HG02970 (cell line): ENCODE data around the gene ADAMTS17.
"Not testable (repeated sequence)": the region's sequence is repeated elsewhere in the genome, so short reads cannot be mapped to it uniquely, and the experiment has no call there.

ENCODE experiments used
- ATAC-seq: cut with Tn5 transposase; IDR thresholded peaks from one replicate; pipeline ENCODE4 v1.9.1; 2021; ENCODE audit warnings: mild to moderate bottlenecking, moderate library complexity, moderate number of reproducible peaks; ENCODE audit not compliant: unreplicated experiment, low FRiP score

The ADAMTS17 gene

DNA sequence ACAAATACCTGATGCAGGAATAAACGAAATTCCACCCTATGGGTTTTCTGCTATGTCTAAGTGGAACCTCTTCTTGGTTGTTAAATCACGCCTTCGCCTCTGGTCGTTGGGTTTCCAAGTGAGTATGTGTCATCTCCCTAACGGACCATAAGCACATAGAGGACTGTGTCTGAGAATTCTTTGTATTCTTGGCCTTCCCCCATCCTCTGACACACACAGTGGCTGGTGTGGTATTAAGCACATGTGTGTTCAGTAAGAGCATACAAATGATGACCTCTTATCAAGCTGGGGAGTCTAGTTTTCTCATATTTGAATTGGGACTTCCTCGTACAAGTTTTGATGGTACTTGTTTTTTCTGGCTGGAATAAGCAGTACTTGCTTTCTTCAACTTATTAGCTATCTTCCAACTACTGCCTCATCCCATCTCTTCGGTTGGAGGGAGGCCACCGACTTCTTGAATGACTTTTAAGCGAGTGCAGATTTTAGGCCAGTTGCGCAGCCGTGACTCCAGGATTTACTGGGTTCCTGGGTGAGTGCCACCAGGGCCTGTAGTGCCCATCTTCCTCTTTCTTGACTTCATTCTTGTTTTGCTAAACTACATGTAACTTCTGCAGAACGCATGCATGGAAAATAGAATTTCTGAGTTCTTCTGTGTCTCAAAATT lies 240.2 kb downstream of the ADAMTS17 start:
- ATAC-seq = no peak

GRCh38 chr15:100100926-100101325 lies 240.8 kb downstream of the ADAMTS17 start:
- no peak for ATAC-seq

DNA sequence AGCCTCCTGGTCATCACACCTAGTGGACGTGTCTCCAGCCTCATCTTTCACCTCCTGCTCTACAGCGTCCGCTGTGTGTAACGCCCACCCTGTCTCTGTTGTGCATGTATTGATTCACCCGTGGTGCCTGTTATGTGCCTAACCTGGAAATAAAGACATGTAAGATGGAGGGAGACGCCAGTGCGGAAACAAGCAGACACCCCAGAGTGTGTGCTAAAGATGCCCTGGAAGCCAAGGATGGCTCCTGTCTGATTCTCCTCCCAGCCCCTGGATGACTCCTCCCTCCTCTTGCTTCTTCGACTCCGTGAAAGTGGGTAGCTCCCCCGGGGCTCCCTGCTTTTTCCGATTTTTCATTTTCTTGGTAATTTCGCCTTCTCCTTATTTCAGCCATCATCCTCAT lies 241.8 kb downstream of the ADAMTS17 start:
- no peak for ATAC-seq

DNA sequence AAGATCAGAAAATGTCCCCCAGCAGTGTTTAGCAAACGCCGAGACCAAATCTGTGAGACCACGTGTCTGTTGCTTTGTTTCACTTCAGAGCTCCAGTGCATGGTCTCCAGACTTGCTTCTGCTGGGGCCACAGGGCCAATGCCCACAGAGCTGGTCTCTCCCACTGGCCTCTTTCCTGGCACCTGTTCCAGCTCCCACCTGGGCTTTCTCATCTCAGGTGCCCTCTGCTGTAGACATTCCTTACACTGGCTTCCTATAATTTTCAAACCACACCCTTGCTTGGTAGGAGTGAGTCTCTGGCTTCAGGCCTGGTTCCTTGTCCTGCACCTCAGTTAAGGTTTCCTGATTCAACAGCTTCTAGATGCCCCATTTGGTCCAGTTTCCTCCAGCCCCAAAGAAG lies 243.1 kb downstream of the ADAMTS17 start:
- ATAC-seq = no peak

DNA sequence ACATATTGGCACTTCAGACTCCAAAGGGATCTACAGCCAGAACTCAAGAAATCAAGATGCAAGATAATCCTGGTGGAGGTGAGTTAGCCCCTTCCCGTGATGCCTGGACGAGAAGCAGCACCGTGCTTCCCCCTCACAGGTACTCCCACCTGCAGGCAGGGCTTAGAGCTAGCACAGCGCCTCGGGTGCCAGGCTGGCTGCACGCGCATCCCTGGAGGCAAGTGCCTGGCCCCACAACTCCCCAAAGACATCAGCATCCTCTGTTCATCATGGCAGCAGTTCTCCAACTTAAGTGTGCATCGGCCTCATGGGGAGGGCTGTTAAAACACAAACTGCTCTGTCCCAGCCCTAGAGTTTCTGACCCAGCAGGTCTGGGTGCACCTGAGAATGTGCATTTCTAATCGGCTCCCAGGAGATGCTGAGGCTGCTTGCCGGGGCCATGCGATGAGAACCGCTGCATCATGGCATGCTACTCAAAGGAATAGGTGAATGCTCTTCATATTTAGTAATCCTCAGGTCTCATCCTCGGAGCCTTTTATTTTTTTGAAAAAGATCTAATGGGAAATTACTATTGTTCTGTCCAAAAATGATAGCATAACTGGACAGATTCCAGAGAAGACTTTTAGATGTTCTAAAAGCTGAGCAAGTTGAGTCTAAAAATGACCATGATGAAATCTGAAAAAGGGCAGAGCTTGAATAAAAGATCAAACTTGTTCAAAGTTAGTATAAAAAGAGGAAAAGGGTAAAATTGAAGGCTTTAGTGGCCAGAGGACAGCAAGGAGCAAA lies 244.2 kb downstream of the ADAMTS17 start:
- no peak for ATAC-seq

GRCh38 chr15:100096700-100097099 lies 245.1 kb downstream of the ADAMTS17 start:
- ATAC-seq = no peak

- ATAC-seq = no peak
Observed at GRCh38 chr15:100096248-100096600, 245.6 kb downstream of the ADAMTS17 start.

DNA sequence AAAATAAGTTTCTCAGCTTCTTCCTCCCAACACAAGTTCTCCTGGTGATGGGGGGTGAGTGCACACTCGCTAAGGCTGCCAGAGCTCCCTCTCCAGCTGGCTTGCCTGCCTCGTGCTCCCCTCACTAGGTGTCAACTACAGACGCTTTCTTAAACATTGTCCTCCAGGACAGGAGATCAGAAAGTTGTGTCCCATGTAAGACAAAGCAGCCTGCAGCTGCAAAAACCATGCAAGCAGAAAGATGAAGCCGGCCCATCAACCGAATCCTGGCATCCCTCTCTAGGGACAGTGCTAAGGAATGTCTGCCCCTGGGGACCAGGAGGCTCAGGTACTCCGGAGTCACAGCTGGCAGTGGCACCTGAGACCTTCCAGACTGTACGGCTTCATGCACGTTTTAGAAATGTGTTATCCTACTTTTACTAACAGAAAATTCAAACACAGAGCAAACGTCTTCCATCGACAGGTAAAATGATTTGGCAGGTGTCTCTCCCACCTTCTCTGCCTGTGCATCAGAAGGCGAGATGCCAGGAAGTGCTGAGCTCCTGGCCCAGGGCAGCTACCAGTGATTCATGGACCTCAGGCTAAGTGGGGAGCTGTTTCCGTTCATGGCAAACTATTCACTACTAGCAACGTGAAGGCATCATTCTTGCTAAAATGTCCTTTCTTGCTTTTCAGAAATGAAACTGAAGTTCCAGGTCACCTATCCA lies 246.1 kb downstream of the ADAMTS17 start:
- no peak for ATAC-seq

DNA sequence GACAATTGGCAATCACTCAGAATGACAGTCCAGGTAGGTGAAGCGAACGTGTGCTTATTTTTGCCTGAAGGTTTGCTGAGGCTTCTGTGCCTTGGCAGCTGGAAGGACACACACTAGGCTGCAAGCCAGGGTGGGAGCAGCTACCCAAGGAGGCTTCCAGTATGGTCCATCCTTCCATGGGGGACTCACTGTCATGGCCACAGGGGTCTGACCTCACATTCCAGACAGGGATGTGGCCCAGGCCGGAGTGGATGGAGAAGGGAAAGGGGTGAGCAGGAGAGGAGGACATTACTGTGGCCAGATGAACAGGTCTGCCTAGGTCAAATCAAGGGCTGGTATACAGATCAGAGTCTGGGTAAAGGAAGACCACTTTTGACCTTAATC lies 247.7 kb downstream of the ADAMTS17 start:
- ATAC-seq = no peak

- no peak for ATAC-seq
Observed at GRCh38 chr15:100093211-100094126, 248.3 kb downstream of the ADAMTS17 start.

DNA sequence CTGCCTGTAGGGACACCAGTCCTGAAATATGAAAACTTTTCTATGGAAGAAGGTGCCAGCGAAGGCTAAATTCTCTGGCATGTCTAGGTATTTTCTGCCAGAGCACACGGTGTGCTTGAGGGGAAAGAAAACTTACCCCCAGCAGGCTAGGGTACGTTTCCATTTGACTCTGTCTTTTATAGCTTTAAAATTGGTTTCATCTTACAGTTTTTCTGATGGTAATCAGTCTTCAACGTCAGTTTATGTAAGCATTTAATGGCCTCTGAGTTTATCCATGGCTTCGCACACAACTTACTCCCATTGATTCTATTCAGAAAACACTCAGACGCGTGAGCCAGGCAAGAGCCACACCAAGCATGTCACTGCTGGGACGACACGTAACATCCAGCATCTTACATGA lies 249.7 kb downstream of the ADAMTS17 start:
- no peak for ATAC-seq

DNA sequence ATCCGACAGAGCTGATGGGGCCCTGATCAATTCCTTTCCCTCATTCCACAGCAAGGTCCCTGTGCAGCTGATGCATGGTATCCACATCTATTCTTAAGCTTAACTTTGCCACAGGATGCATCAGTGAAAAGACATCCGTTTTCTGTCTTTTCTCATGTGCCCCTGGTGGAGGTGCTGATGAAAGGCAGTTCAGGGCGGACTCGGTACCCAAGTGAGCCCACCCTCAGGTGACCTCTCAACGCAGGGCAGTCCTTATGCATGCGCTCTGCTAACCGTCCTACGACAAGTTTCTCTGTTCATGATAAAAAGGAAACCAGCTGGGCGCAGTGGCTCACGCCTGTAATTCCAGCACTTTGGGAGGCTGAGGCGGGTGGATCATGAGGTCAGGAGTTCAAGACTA lies 251.4 kb downstream of the ADAMTS17 start:
- no peak for ATAC-seq

DNA sequence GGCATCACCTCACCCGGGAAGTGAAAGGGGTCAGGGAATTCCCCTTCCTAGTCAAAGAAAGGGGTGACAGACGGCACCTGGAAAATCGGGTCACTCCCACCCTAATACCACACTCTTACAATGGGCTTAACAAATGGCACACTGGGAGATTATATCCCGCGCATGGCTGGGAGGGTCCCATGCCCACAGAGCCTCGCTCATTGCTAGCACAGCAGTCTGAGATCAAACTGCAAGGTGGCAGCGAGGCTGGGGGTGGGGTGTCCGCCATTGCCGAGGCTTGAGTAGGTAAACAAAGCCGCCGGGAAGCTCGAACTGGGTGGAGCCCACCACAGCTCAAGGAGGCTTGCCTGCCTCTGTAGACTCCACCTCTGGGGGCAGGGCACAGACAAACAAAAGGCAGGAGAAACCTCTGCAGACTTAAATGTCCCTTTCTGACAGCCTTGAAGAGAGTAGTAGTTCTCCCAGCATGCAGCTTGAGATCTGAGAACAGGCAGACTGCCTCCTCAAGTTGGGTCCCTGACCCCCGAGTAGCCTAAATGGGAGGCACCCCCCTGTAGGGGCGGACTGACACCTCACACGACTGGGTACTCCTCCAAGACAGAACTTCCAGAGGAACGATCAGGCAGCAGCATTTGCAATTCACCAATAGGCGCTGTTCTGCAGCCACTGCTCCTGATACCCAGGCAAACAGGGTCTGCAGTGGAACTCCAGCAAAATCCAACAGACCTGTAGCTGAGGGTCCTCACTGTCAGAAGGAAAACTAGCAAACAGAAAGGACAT lies 257.5 kb downstream of the ADAMTS17 start:
- not testable (repeated sequence) for ATAC-seq

- ATAC-seq = no peak
Observed at GRCh38 chr15:100083572-100083971, 258.2 kb downstream of the ADAMTS17 start.

DNA sequence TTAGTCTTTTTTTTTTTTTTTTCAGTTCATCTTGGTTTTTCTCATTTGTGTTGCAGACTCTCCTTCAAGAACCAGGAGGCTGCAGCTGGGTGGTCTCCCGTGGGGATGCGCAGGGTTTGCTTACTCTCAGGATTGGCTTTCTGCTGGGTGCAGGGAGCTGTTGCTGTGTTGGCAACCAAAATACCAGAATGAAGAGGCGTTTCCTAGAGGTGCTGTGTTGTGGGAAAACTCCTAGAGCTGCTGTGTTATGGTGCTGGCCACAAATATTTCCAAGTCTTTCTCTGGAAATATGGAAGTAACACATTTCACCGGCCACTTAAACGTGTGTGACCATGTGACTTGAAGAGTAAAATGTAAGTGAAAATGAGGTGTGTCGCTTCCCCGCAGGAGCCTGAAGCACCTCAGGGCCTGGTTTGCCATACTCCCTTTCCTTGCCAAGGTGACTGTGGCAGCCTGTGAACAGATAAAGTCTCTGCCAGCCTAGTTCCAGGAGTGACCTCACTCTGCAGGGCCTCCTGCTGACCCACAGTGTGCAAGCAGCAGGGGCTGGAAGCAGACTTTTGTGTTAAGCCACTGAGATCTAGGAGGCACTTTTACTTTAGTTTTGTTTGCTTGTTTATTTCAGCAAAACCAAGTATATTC lies 258.9 kb downstream of the ADAMTS17 start:
- ATAC-seq = no peak

GRCh38 chr15:100081454-100081853 lies 260.3 kb downstream of the ADAMTS17 start:
- ATAC-seq = no peak

DNA sequence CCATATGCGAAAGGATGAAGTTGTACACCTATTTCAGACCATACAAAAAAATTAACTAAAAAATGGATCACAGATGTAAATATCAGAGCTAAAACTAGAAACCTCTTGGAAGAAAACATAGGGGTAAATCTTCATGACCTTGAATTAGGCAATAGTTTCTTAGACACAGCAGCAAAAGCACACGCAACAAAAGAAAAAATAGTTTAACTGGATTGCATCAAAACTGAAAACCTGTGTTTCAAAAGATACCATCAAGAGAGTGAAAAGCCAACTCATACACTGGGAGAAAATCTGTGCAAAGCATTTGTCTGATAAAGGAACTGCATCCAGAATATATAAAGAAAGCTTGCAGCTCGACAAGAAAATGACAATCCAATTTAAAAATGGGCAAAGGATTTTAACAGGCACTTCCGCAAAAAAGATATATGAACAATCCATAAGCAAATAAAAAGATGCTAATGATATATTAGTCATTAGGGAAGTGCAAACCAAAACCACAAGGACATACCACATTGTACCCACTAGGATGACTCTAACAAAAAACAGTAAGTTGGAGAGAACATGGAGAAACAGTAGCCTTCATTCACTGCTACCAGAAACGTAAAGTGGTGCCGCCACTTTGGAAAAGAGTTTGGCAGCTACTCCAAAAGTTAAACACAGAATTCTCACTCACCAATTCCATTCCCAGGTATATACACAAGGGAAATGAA lies 263.1 kb downstream of the ADAMTS17 start:
- ATAC-seq = no peak

DNA sequence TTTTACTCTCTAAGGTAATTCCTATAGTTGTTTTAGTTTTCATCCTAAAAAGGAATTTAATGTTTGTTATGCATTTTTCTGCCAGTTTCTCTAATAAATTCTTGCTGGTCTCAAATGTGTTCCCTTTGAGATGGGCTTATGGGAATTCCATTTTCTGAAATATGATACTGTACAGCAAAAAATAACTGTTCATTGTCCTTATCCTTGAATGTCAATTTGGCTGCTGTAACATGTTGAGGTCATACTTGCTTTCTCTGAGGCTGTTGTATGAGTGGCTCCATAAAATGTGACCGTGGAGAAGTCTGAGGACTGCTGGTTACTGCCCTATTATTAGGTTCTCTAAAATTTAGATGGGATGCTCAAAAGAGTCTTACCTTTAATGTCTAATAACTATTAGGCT lies 266.5 kb downstream of the ADAMTS17 start:
- ATAC-seq = no peak

- no peak for ATAC-seq
Observed at GRCh38 chr15:100073982-100074381, 267.8 kb downstream of the ADAMTS17 start.
